Left ventricle myocardium inferior (tissue), 1 donor: ENCODE data around the gene AMPD1. TPM values are rescaled to one million over a fixed set of nuclear protein-coding genes. Genes with fewer than 3 reads are reported as not detected.

Experiments
- DNase-seq: peaks from one replicate; pipeline ENCODE4 v3.0.0-alpha.2; 2020
- H3K27ac ChIP-seq: fragments of 200-600 bp; replicated peaks from 2 replicates; pipeline ENCODE4 v1.8.0; 2021
- H3K27me3 ChIP-seq: fragments of 200-600 bp; 2 replicates; pipeline ENCODE4 v1.8.0; 2021; ENCODE audit warnings: low read depth
- H3K36me3 ChIP-seq: fragments of 200-600 bp; 2 replicates; pipeline ENCODE4 v1.8.0; 2021
- H3K4me1 ChIP-seq: fragments of 200-600 bp; 2 replicates; pipeline ENCODE4 v1.8.0; 2021
- H3K4me3 ChIP-seq: fragments of 200-600 bp; 2 replicates; pipeline ENCODE4 v1.8.0; 2021; ENCODE audit warnings: mild to moderate bottlenecking, moderate library complexity
- H3K9me3 ChIP-seq: fragments of 200-600 bp; replicated peaks from 2 replicates; pipeline ENCODE4 v1.8.0; 2021
- intact Hi-C: fragments of 100-400 bp; cut with micrococcal nuclease; formaldehyde crosslinking; loops from one replicate; pipeline ENCODE4 v1.11.0; 2022
- total RNA-seq: library from RNA; stranded (reverse); fragmentation: NEBNext Ultra II Directional; extraction: Animal tissue kit (Norgen Biotek cat#: 25700); gene quantifications from one replicate; pipeline ENCODE4 v1.2.1, GENCODE V29; 2021
- TF ChIP-seq, protein P1 (sequence below): fragments of 200-600 bp; IDR thresholded peaks from 2 replicates; pipeline ENCODE4 v1.8.0; 2021; ENCODE audit warnings: antibody characterized with exemption, mild to moderate bottlenecking, borderline replicate concordance
- donor health status: DM: no; HTN: yes; CAD: no; lungs with severe emphysema.

AMPD1 gene
- total RNA-seq, 1 donor from 2014 or later, result not detected

DNA sequence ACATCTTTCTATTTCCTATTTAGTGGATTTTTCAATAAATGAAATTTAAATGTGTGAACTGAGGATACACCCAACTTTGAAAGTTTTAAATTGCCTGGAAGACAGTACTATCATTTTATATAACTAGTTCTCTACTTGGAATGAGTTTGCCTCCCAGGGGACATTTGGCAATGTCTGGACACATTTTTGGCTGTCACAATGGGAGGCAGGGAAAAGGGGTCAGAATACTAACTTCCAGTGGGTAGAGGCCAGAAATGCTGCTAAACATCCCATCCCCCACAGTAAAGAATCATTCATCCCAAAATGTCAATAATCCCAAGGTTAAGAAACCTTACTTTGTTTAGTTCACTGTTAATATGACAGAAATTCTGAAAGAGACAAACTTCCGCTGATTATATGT lies 34.4 kb upstream of the AMPD1 start:
- no peak for DNase-seq

DNA sequence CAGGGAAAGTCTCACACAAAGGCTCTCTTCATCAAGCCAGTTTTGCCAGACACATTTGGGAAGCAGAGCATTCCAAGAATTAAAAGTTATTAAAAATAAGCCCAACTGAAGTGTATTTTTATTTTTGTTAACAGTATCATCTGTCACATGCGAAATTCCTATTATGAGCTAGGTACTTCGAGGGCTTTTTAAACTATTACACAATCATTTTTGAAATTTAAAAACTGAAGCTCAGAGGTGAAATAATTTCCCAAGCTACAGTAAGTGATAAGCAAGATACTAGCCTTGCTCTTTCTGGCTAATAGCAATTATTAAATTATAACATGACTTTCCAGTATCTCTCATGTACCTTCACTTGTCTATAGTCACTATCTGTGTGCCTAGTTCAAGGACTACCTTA lies 33.2 kb upstream of the AMPD1 start:
- H3K4me3 ChIP-seq, result no peak overlapping the region
- intact Hi-C loops, result no loop called here
- no peak overlapping the region for H3K27ac ChIP-seq
- TF ChIP-seq, protein P1, sequence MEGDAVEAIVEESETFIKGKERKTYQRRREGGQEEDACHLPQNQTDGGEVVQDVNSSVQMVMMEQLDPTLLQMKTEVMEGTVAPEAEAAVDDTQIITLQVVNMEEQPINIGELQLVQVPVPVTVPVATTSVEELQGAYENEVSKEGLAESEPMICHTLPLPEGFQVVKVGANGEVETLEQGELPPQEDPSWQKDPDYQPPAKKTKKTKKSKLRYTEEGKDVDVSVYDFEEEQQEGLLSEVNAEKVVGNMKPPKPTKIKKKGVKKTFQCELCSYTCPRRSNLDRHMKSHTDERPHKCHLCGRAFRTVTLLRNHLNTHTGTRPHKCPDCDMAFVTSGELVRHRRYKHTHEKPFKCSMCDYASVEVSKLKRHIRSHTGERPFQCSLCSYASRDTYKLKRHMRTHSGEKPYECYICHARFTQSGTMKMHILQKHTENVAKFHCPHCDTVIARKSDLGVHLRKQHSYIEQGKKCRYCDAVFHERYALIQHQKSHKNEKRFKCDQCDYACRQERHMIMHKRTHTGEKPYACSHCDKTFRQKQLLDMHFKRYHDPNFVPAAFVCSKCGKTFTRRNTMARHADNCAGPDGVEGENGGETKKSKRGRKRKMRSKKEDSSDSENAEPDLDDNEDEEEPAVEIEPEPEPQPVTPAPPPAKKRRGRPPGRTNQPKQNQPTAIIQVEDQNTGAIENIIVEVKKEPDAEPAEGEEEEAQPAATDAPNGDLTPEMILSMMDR, result no peak
- H3K4me1 ChIP-seq, result peaks cover 45% of the 10 kb centered on the region
- H3K9me3 ChIP-seq, result no peaks in the 10 kb centered on the region
- no peaks in the 10 kb centered on the region for H3K27me3 ChIP-seq
- DNase-seq, result no peak
- H3K36me3 ChIP-seq, result peaks cover 99% of the 10 kb centered on the region

More for the DNA sequence above, 34.4 kb upstream of the AMPD1 start:
- Histone ChIP-seq H3K27me3 (no peaks in the 10 kb centered on the region), H3K4me3 (no peak overlapping the region), H3K4me1 (peaks cover 33% of the 10 kb centered on the region), H3K36me3 (peaks cover 99% of the 10 kb centered on the region), H3K9me3 (no peaks in the 10 kb centered on the region), H3K27ac (no peak overlapping the region)
- TF ChIP-seq, protein P1, result no peak
- intact Hi-C loops, result no loop called here

DNA sequence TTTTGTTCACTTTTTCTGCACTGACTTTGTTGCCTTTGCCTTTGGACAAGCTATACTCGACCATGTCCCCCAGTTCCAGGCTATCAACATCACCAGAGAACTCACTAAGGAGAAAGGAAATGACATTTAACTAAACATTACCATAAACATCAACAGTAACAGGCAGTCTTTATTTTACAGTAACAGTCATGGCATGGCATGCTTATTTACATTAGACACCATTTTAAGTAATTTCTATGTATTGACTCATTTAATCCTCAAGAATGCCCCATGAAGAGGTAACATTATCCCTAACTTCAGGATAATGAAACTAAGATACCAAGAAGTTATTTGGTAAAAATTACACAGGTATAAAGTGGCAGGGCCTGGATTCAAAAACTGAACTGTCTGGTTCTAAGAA lies 29.9 kb upstream of the AMPD1 start:
- no peaks in the 10 kb centered on the region for H3K9me3 ChIP-seq
- no peak overlapping the region for H3K4me3 ChIP-seq
- H3K27me3 ChIP-seq, result no peaks in the 10 kb centered on the region
- DNase-seq, result no peak
- H3K27ac ChIP-seq, result no peak overlapping the region
- TF ChIP-seq, protein P1, result no peak
- peaks cover 42% of the 10 kb centered on the region for H3K4me1 ChIP-seq
- H3K36me3 ChIP-seq, result peaks cover 100% of the 10 kb centered on the region
- intact Hi-C loops, result no loop called here

DNA sequence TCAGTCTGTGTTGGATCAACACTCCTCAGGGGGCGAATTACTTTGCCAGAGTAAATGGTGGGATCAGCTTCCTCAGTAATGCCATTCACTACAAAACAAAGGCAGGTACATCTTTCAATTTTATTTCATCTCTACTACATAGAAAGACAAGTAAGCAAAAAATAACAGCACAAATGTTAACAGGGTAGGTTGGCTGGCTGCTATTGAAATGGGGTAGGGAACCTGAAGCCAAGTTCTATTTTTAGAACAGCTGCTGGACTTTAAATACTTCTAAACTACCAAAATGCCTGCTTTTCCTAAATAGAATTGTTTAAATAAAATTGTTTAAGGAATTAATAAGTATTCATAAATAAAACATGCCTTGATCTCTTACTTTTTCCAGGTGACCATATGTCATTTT lies 28.6 kb upstream of the AMPD1 start:
- H3K9me3 ChIP-seq, result no peaks in the 10 kb centered on the region
- no peak overlapping the region for H3K4me3 ChIP-seq
- peak overlapping the region; percentile 27 for H3K27ac ChIP-seq
- TF ChIP-seq, protein P1, result no peak
- H3K27me3 ChIP-seq, result no peaks in the 10 kb centered on the region
- intact Hi-C loops, result no loop called here
- H3K4me1 ChIP-seq, result peaks cover 33% of the 10 kb centered on the region
- no peak for DNase-seq
- peaks cover 100% of the 10 kb centered on the region for H3K36me3 ChIP-seq

DNA sequence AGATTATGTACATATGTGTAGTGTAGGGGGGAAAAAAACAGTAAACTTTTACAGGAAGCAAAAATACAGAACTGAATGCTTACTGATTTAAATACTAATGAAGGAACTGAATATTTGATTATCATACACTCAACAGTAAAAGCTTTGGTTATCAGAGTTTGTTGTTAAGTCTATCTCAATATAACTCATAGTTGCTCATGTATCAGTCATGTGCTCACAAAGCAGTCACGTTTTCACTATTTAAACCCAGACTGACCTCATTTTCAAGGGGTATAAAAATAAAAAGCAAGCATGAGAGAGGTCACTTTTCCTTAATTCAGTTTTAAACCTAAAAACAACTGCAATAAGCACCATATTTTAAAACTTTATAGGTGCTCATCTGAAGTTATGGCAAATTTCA lies 28.1 kb upstream of the AMPD1 start:
- Histone ChIP-seq H3K27me3 (no peaks in the 10 kb centered on the region), H3K4me1 (peaks cover 28% of the 10 kb centered on the region), H3K4me3 (no peak overlapping the region), H3K9me3 (no peaks in the 10 kb centered on the region), H3K27ac (peak overlapping the region; percentile 27), H3K36me3 (peaks cover 100% of the 10 kb centered on the region)
- DNase-seq, result no peak
- intact Hi-C loops, result no loop called here
- TF ChIP-seq, protein P1, result no peak

DNA sequence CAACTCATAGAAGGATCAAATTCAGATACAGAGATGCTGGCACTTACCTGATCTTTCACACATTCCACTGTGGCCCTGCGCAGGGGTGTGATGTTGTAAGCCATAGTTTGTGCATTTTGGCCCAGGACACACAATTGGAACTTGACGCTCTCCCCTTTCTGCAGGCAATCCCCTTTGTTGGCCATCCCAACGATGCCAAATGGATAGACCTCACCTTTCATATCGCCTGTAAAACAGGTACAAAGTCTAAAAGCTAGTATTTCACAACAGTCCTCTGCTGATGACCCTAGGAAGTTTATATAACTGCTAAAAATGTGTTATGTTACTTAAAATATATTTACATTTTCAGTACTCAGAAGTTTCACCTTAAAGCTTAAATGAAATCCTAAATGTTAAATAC lies 25.1 kb upstream of the AMPD1 start:
- no peaks in the 10 kb centered on the region for H3K9me3 ChIP-seq
- peaks cover 39% of the 10 kb centered on the region for H3K4me1 ChIP-seq
- no peaks in the 10 kb centered on the region for H3K27me3 ChIP-seq
- H3K4me3 ChIP-seq, result no peak overlapping the region
- TF ChIP-seq, protein P1, result no peak
- no peak overlapping the region for H3K27ac ChIP-seq
- no peak for DNase-seq
- H3K36me3 ChIP-seq, result peaks cover 84% of the 10 kb centered on the region
- intact Hi-C loops, result no loop called here
